ENCODE data around the gene S100A10.

GRCh38 chr1:152035539-152036266 lies 42.0 kb upstream of the S100A10 start:
- TF ChIP-seq, protein P1, sequence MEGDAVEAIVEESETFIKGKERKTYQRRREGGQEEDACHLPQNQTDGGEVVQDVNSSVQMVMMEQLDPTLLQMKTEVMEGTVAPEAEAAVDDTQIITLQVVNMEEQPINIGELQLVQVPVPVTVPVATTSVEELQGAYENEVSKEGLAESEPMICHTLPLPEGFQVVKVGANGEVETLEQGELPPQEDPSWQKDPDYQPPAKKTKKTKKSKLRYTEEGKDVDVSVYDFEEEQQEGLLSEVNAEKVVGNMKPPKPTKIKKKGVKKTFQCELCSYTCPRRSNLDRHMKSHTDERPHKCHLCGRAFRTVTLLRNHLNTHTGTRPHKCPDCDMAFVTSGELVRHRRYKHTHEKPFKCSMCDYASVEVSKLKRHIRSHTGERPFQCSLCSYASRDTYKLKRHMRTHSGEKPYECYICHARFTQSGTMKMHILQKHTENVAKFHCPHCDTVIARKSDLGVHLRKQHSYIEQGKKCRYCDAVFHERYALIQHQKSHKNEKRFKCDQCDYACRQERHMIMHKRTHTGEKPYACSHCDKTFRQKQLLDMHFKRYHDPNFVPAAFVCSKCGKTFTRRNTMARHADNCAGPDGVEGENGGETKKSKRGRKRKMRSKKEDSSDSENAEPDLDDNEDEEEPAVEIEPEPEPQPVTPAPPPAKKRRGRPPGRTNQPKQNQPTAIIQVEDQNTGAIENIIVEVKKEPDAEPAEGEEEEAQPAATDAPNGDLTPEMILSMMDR (conservative IDR thresholded peaks at IDR 0.05; ENCODE audit: low read depth in 2 of 2): no peak
- TF ChIP-seq, protein P2, sequence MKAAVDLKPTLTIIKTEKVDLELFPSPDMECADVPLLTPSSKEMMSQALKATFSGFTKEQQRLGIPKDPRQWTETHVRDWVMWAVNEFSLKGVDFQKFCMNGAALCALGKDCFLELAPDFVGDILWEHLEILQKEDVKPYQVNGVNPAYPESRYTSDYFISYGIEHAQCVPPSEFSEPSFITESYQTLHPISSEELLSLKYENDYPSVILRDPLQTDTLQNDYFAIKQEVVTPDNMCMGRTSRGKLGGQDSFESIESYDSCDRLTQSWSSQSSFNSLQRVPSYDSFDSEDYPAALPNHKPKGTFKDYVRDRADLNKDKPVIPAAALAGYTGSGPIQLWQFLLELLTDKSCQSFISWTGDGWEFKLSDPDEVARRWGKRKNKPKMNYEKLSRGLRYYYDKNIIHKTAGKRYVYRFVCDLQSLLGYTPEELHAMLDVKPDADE (IDR thresholded peaks at IDR 0.05): no peak
- TF ChIP-seq EZH2phosphoT487 (IDR thresholded peaks at IDR 0.05; ENCODE audit: unreplicated experiment) (no peak), EZH2 (IDR thresholded peaks at IDR 0.05; ENCODE audit: low read depth, unreplicated experiment) (no peak), POLR2AphosphoS5 (IDR thresholded peaks at IDR 0.05; ENCODE audit: low read depth) (no peak), JUNB (IDR thresholded peaks at IDR 0.05; ENCODE audit: unreplicated experiment) (no peak), CREB1 (CRISPR knock-in tag; IDR thresholded peaks at IDR 0.05; ENCODE audit: low read depth) (no peak), STAT1 (IDR thresholded peaks at IDR 0.05; ENCODE audit: unreplicated experiment) (no peak), NANOG (IDR thresholded peaks at IDR 0.05; ENCODE audit: borderline replicate concordance) (no peak), ZNF331 (CRISPR knock-in tag; IDR thresholded peaks at IDR 0.05; ENCODE audit: low read depth) (no peak)
- TF ChIP-seq, protein P3, sequence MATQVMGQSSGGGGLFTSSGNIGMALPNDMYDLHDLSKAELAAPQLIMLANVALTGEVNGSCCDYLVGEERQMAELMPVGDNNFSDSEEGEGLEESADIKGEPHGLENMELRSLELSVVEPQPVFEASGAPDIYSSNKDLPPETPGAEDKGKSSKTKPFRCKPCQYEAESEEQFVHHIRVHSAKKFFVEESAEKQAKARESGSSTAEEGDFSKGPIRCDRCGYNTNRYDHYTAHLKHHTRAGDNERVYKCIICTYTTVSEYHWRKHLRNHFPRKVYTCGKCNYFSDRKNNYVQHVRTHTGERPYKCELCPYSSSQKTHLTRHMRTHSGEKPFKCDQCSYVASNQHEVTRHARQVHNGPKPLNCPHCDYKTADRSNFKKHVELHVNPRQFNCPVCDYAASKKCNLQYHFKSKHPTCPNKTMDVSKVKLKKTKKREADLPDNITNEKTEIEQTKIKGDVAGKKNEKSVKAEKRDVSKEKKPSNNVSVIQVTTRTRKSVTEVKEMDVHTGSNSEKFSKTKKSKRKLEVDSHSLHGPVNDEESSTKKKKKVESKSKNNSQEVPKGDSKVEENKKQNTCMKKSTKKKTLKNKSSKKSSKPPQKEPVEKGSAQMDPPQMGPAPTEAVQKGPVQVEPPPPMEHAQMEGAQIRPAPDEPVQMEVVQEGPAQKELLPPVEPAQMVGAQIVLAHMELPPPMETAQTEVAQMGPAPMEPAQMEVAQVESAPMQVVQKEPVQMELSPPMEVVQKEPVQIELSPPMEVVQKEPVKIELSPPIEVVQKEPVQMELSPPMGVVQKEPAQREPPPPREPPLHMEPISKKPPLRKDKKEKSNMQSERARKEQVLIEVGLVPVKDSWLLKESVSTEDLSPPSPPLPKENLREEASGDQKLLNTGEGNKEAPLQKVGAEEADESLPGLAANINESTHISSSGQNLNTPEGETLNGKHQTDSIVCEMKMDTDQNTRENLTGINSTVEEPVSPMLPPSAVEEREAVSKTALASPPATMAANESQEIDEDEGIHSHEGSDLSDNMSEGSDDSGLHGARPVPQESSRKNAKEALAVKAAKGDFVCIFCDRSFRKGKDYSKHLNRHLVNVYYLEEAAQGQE (IDR thresholded peaks at IDR 0.05; ENCODE audit: unreplicated experiment): no peak
- TF ChIP-seq, protein P4, sequence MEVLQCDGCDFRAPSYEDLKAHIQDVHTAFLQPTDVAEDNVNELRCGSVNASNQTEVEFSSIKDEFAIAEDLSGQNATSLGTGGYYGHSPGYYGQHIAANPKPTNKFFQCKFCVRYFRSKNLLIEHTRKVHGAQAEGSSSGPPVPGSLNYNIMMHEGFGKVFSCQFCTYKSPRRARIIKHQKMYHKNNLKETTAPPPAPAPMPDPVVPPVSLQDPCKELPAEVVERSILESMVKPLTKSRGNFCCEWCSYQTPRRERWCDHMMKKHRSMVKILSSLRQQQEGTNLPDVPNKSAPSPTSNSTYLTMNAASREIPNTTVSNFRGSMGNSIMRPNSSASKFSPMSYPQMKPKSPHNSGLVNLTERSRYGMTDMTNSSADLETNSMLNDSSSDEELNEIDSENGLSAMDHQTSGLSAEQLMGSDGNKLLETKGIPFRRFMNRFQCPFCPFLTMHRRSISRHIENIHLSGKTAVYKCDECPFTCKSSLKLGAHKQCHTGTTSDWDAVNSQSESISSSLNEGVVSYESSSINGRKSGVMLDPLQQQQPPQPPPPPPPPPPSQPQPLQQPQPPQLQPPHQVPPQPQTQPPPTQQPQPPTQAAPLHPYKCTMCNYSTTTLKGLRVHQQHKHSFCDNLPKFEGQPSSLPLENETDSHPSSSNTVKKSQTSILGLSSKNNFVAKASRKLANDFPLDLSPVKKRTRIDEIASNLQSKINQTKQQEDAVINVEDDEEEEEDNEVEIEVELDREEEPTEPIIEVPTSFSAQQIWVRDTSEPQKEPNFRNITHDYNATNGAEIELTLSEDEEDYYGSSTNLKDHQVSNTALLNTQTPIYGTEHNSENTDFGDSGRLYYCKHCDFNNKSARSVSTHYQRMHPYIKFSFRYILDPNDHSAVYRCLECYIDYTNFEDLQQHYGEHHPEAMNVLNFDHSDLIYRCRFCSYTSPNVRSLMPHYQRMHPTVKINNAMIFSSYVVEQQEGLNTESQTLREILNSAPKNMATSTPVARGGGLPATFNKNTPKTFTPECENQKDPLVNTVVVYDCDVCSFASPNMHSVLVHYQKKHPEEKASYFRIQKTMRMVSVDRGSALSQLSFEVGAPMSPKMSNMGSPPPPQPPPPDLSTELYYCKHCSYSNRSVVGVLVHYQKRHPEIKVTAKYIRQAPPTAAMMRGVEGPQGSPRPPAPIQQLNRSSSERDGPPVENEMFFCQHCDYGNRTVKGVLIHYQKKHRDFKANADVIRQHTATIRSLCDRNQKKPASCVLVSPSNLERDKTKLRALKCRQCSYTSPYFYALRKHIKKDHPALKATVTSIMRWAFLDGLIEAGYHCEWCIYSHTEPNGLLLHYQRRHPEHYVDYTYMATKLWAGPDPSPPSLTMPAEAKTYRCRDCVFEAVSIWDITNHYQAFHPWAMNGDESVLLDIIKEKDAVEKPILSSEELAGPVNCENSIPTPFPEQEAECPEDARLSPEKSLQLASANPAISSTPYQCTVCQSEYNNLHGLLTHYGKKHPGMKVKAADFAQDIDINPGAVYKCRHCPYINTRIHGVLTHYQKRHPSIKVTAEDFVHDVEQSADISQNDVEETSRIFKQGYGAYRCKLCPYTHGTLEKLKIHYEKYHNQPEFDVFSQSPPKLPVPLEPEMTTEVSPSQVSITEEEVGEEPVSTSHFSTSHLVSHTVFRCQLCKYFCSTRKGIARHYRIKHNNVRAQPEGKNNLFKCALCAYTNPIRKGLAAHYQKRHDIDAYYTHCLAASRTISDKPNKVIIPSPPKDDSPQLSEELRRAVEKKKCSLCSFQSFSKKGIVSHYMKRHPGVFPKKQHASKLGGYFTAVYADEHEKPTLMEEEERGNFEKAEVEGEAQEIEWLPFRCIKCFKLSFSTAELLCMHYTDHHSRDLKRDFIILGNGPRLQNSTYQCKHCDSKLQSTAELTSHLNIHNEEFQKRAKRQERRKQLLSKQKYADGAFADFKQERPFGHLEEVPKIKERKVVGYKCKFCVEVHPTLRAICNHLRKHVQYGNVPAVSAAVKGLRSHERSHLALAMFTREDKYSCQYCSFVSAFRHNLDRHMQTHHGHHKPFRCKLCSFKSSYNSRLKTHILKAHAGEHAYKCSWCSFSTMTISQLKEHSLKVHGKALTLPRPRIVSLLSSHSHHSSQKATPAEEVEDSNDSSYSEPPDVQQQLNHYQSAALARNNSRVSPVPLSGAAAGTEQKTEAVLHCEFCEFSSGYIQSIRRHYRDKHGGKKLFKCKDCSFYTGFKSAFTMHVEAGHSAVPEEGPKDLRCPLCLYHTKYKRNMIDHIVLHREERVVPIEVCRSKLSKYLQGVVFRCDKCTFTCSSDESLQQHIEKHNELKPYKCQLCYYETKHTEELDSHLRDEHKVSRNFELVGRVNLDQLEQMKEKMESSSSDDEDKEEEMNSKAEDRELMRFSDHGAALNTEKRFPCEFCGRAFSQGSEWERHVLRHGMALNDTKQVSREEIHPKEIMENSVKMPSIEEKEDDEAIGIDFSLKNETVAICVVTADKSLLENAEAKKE (CRISPR knock-in tag; IDR thresholded peaks at IDR 0.05): no peak
